ENCODE data around the gene TUBB1.

TUBB1 gene

GRCh38 chr20:59019217-59019616 is at the start of gene TUBB1:
Gene TUBB1 (plus strand): TSS chr20:59019429. CDS start chr20:59019523, 94 bp downstream.
- Mint-ChIP-seq H3K27ac (ENCODE audit: low read depth) (no peak within 1 kb of the TSS), H3K27me3 (no peaks in the 10 kb centered on the region), H3K4me1 (peaks cover 28% of the 10 kb centered on the region), H3K36me3 (ENCODE audit: insufficient read depth) (peaks cover 14% of the 10 kb centered on the region), H3K9me3 (no peaks in the 10 kb centered on the region), H3K4me3 (no peak within 1 kb of the TSS)
- no peak for DNase-seq (ENCODE audit: low spot score in 2 of 2)
- no peak for ATAC-seq (replicated peaks; ENCODE audit: extremely low read depth, poor library complexity, severe bottlenecking)

DNA sequence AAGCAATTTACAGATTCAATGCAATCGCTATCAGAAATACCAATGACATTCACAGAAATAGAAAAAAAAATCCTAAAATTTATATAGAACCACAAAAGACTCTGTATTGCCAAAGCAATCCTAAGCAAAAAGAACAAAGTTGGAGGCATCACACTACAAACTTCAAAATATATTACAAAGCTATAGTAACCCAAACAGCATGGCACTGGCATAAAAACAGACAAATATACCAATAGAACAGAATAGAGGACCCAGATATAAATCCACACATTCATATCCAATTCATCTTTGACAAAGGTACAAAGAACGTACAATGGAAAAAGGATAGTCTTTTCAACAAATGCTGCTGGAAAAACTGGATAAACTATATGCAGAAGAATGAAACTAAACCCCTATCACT is 49.8 kb upstream of the TUBB1 start:
- no peaks in the 10 kb centered on the region for H3K9me3 Mint-ChIP-seq
- no peak overlapping the region for H3K4me3 Mint-ChIP-seq
- ATAC-seq (replicated peaks; ENCODE audit: extremely low read depth, poor library complexity, severe bottlenecking) (no peak), DNase-seq (ENCODE audit: low spot score in 2 of 2) (no peak)
- H3K4me1 Mint-ChIP-seq, result no peaks in the 10 kb centered on the region
- no peaks in the 10 kb centered on the region for H3K36me3 Mint-ChIP-seq (ENCODE audit: insufficient read depth)
- H3K27ac Mint-ChIP-seq (ENCODE audit: low read depth), result no peak overlapping the region
- peaks cover 33% of the 10 kb centered on the region for H3K27me3 Mint-ChIP-seq

GRCh38 chr20:58970146-58970545 is 49.1 kb upstream of the TUBB1 start:
- ATAC-seq (replicated peaks; ENCODE audit: extremely low read depth, poor library complexity, severe bottlenecking) (no peak), DNase-seq (ENCODE audit: low spot score in 2 of 2) (no peak)
- Mint-ChIP-seq H3K9me3 (no peaks in the 10 kb centered on the region), H3K4me1 (no peaks in the 10 kb centered on the region), H3K27me3 (peaks cover 26% of the 10 kb centered on the region), H3K4me3 (no peak overlapping the region), H3K27ac (ENCODE audit: low read depth) (no peak overlapping the region), H3K36me3 (ENCODE audit: insufficient read depth) (no peaks in the 10 kb centered on the region)

GRCh38 chr20:58971429-58971828 is 47.8 kb upstream of the TUBB1 start:
- ATAC-seq (replicated peaks; ENCODE audit: extremely low read depth, poor library complexity, severe bottlenecking) (no peak), DNase-seq (ENCODE audit: low spot score in 2 of 2) (no peak)
- no peaks in the 10 kb centered on the region for H3K36me3 Mint-ChIP-seq (ENCODE audit: insufficient read depth)
- H3K4me1 Mint-ChIP-seq, result no peaks in the 10 kb centered on the region
- no peaks in the 10 kb centered on the region for H3K9me3 Mint-ChIP-seq
- H3K4me3 Mint-ChIP-seq, result no peak overlapping the region
- no peak overlapping the region for H3K27ac Mint-ChIP-seq (ENCODE audit: low read depth)
- H3K27me3 Mint-ChIP-seq, result peaks cover 14% of the 10 kb centered on the region

DNA sequence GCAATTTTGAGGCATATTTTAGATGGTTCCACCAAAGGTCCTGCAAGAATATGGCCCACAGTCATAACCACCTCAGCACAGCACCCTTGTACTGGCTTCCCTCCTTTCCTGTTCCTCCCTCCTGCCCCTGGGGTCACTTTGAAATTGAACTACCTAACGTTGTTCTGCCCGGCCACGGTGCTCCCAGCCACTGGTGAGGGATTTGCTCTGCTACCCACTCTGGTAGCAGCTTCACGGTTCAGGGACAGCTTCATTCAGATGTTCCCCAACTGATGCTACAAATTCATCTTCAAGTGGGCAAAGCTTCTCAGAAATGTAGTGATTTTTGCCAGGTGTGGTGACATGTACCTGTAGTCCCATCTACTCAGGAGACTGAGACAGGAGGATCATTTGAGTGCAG is 46.0 kb upstream of the TUBB1 start:
- peak in 1 of 2 donors; percentile 1 for DNase-seq (ENCODE audit: low spot score in 2 of 2)
- no peak overlapping the region for H3K27ac Mint-ChIP-seq (ENCODE audit: low read depth)
- no peaks in the 10 kb centered on the region for H3K9me3 Mint-ChIP-seq
- H3K4me3 Mint-ChIP-seq, result no peak overlapping the region
- no peaks in the 10 kb centered on the region for H3K4me1 Mint-ChIP-seq
- no peak for ATAC-seq (replicated peaks; ENCODE audit: extremely low read depth, poor library complexity, severe bottlenecking)
- no peaks in the 10 kb centered on the region for H3K36me3 Mint-ChIP-seq (ENCODE audit: insufficient read depth)
- H3K27me3 Mint-ChIP-seq, result peaks cover 14% of the 10 kb centered on the region

GRCh38 chr20:58973866-58974265 is 45.4 kb upstream of the TUBB1 start:
- peaks cover 14% of the 10 kb centered on the region for H3K27me3 Mint-ChIP-seq
- no peak overlapping the region for H3K27ac Mint-ChIP-seq (ENCODE audit: low read depth)
- no peaks in the 10 kb centered on the region for H3K4me1 Mint-ChIP-seq
- ATAC-seq (replicated peaks; ENCODE audit: extremely low read depth, poor library complexity, severe bottlenecking), result no peak
- no peaks in the 10 kb centered on the region for H3K9me3 Mint-ChIP-seq
- no peak overlapping the region for H3K4me3 Mint-ChIP-seq
- H3K36me3 Mint-ChIP-seq (ENCODE audit: insufficient read depth), result no peaks in the 10 kb centered on the region
- DNase-seq (ENCODE audit: low spot score in 2 of 2), result no peak

DNA sequence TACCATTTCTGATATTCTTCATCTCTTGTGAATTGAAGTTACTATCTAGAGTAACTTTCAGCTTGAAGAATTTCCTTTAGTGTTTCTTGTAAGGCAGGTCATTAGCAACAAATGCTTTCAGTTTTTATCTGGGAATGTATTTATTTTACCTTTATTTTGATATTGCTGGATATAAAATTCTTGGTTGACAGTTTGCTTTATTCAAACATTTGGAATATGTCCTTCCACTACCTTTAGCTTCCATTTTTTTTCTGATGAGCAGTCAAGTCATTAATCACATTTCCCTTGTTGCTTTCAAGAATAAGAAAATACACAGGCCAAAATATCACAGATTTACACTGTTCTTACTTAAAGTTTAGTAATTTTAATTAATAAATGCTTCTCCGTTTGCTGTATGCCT is 43.9 kb upstream of the TUBB1 start:
- Mint-ChIP-seq H3K9me3 (no peaks in the 10 kb centered on the region), H3K27me3 (peaks cover 4% of the 10 kb centered on the region), H3K4me3 (no peak overlapping the region), H3K36me3 (ENCODE audit: insufficient read depth) (no peaks in the 10 kb centered on the region), H3K4me1 (no peaks in the 10 kb centered on the region), H3K27ac (ENCODE audit: low read depth) (no peak overlapping the region)
- DNase-seq (ENCODE audit: low spot score in 2 of 2), result no peak
- no peak for ATAC-seq (replicated peaks; ENCODE audit: extremely low read depth, poor library complexity, severe bottlenecking)

- Mint-ChIP-seq H3K27ac (ENCODE audit: low read depth) (no peak overlapping the region), H3K9me3 (no peaks in the 10 kb centered on the region), H3K36me3 (ENCODE audit: insufficient read depth) (no peaks in the 10 kb centered on the region), H3K4me3 (no peak overlapping the region), H3K4me1 (no peaks in the 10 kb centered on the region), H3K27me3 (no peaks in the 10 kb centered on the region)
- DNase-seq (ENCODE audit: low spot score in 2 of 2) (no peak), ATAC-seq (replicated peaks; ENCODE audit: extremely low read depth, poor library complexity, severe bottlenecking) (no peak)
Measured at GRCh38 chr20:58976061-58976730, 43.0 kb upstream of the TUBB1 start.

DNA sequence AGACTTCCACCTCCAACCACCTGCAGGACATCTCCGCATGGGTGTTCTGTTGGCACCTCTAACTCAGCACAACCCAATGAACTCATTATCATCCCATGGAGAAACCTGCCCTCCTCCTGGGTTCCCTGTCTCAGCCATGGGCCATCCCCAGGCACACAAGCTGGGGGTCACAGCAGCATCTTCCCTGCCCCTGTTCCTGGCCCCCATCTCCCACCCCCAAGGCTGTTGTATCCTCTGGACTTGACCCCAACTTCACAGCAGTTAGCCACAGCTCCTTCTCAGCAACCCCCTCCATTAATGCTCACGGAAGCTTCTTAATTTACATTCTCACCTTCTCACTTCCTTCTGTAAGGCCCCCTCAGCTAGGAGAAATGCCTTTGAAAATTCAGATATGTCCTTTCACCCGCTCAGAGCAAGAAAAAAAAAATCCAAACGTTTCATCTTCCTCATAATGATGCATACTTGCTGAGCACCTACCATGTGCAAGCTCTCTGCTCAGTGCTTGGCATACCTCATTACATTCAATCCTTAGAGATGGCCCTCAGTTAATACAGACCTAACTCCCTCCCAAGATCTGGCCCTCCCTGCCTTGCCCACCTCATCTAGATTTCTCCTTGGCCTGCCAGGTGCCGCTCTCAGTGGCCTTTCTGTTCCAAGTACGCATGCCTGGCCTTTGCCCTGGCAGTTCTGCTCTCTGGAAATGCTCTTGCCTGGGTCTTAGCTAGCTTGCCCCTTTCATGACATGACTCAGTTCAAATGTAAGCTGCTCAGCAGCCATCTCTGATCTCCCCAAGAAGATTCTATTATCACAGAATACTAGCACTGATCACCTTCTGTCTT is 40.7 kb upstream of the TUBB1 start:
- ATAC-seq (replicated peaks; ENCODE audit: extremely low read depth, poor library complexity, severe bottlenecking) (no peak), DNase-seq (ENCODE audit: low spot score in 2 of 2) (no peak)
- H3K36me3 Mint-ChIP-seq (ENCODE audit: insufficient read depth), result peaks cover 12% of the 10 kb centered on the region
- H3K4me3 Mint-ChIP-seq, result no peak overlapping the region
- no peaks in the 10 kb centered on the region for H3K27me3 Mint-ChIP-seq
- H3K4me1 Mint-ChIP-seq, result peaks cover 17% of the 10 kb centered on the region
- H3K9me3 Mint-ChIP-seq, result no peaks in the 10 kb centered on the region
- no peak overlapping the region for H3K27ac Mint-ChIP-seq (ENCODE audit: low read depth)

GRCh38 chr20:58980711-58981627 is 38.3 kb upstream of the TUBB1 start, which contains the start of gene NELFCD:
Gene NELFCD (plus strand): TSS chr20:58981256. CDS start chr20:58981310, 54 bp downstream.
- Mint-ChIP-seq H3K4me3 (peak within 1 kb of the TSS; percentile 77), H3K9me3 (no peaks in the 10 kb centered on the region), H3K27ac (ENCODE audit: low read depth) (peak within 1 kb of the TSS; percentile 42), H3K4me1 (peaks cover 29% of the 10 kb centered on the region), H3K27me3 (no peaks in the 10 kb centered on the region), H3K36me3 (ENCODE audit: insufficient read depth) (peaks cover 17% of the 10 kb centered on the region)
- peak; percentile 55 for ATAC-seq (replicated peaks; ENCODE audit: extremely low read depth, poor library complexity, severe bottlenecking)
- DNase-seq (ENCODE audit: low spot score in 2 of 2), result peak; percentile 76 to 78

- H3K4me3 Mint-ChIP-seq, result peak overlapping the region; percentile 77
- H3K36me3 Mint-ChIP-seq (ENCODE audit: insufficient read depth), result peaks cover 24% of the 10 kb centered on the region
- no peak for DNase-seq (ENCODE audit: low spot score in 2 of 2)
- H3K27ac Mint-ChIP-seq (ENCODE audit: low read depth), result peak overlapping the region; percentile 42
- no peaks in the 10 kb centered on the region for H3K27me3 Mint-ChIP-seq
- no peak for ATAC-seq (replicated peaks; ENCODE audit: extremely low read depth, poor library complexity, severe bottlenecking)
- no peaks in the 10 kb centered on the region for H3K9me3 Mint-ChIP-seq
- peaks cover 32% of the 10 kb centered on the region for H3K4me1 Mint-ChIP-seq
Measured at GRCh38 chr20:58981628-58982364, 37.4 kb upstream of the TUBB1 start.

Measured in central memory CD8-positive, alpha-beta T cell (primary cell).